ENCODE measurements around the gene GOSR1. TPM values are rescaled to one million over a fixed set of nuclear protein-coding genes. Genes with fewer than 3 reads are reported as not detected.
"Not testable (repeated sequence)": the region's sequence is repeated elsewhere in the genome, so short reads cannot be mapped to it uniquely, and the experiment has no call there.

GOSR1 gene
- polyA plus RNA-seq, 1 of the 3 experiments (the other 2 are of a cell fraction), result 13.7 TPM

DNA sequence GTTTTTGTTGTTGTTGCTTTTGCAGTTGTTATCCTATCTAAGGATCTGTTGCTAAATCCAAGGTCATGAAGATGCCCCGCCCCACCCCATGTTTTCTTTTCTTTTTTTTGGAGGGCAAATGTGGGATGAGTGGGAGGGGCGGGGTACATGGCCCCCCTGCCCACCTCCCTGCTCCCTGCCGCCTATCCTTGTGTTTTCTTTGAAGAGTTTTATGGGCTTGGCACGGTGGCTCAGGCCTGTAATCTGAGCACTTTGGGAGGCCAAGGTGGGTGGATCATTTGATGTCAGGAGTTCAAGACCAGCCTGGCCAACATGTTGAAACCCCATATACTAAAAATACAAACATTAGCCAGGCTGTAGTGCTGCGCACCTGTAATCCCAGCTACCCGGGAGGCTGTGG is 18.8 kb upstream of the GOSR1 start:
- CTCF ChIA-PET, result no interaction called here
- no peak overlapping the region for H2AFZ ChIP-seq (ENCODE audit: low read depth)
- H3K4me2 ChIP-seq, result no peak overlapping the region
- H3K36me3 ChIP-seq (replicated peaks in 1 of 2; ENCODE audit: control insufficient read depth in 1 of 2, insufficient read depth in 2 of 2, low read length in 1 of 2), result peaks cover 37 to 44% of the 10 kb centered on the region in 2 experiments
- peaks cover 5% of the 10 kb centered on the region; the same call in 1 of the 2 replicates for H3K79me2 ChIP-seq (ENCODE audit: insufficient read depth)
- no peaks in the 10 kb centered on the region for H3F3A ChIP-seq (replicated peaks; ENCODE audit: insufficient read depth)
- WGBS (ENCODE audit: low lambda C conversion rate), result 97% methylated on average over 6 of the region's 6 CpGs
- DNase-seq, result no peak
- POLR2A ChIA-PET, result no interaction called here
- H4K20me1 ChIP-seq (ENCODE audit: insufficient read depth), result no peaks in the 10 kb centered on the region
- H3K9me3 ChIP-seq, result no peaks in the 10 kb centered on the region
- no peak overlapping the region for H3K4me3 ChIP-seq (ENCODE audit: low read depth in 2 of 2, low read length in 1 of 2)
- no peaks in the 10 kb centered on the region for H3K4me1 ChIP-seq (ENCODE audit: control insufficient read depth in 1 of 2, insufficient read depth in 2 of 2, low read depth in 1 of 2, low read length in 1 of 2)
- no peak overlapping the region for H3K27ac ChIP-seq (ENCODE audit: low read depth in 2 of 2, low read length in 1 of 2)
- H3K27me3 ChIP-seq (ENCODE audit: insufficient read depth), result no peaks in the 10 kb centered on the region
- H3K9me2 ChIP-seq, result no peaks in the 10 kb centered on the region
- TF ChIP-seq TAF1 (IDR thresholded peaks at IDR 0.05; ENCODE audit: borderline replicate concordance, low read depth, low read length) (no peak), EZH2phosphoT487 (IDR thresholded peaks at IDR 0.05; ENCODE audit: borderline replicate concordance, low read depth) (no peak)
- no peak overlapping the region for H3K9ac ChIP-seq

DNA sequence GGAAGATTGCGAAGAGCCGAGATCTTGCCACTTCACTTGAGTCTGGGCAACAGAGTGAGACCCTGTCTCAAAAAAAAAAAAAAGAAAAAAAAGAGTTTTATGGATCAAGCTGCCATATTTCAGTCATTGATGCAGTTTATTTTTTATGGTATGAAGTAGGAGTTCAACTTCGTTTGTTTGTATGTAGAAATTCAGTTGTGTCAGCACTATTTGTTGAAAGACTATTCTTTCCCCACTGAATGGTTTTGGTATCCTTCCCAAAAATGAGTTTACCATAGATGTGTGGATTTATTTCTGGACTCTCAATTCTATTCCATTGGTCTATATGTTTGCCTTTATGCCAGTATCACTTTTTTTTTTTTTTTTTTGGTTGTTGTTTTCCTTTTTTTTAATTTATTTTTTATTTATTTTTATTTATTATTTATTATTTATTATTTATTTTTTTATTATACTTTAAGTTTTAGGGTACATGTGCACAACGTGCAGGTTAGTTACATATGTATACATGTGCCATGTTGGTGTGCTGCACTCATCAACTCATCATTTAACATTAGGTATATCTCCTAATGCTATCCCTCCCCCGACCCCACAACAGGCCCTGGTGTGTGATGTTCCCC is 18.3 kb upstream of the GOSR1 start:
- H4K20me1 ChIP-seq (ENCODE audit: insufficient read depth); H2AFZ ChIP-seq (ENCODE audit: low read depth); H3K9me2 ChIP-seq; H3F3A ChIP-seq (replicated peaks; ENCODE audit: insufficient read depth); H3K4me3 ChIP-seq (ENCODE audit: low read depth in 2 of 2, low read length in 1 of 2); POLR2A ChIA-PET; H3K4me1 ChIP-seq (ENCODE audit: control insufficient read depth in 1 of 2, insufficient read depth in 2 of 2, low read depth in 1 of 2, low read length in 1 of 2); H3K4me2 ChIP-seq; H3K9me3 ChIP-seq; H3K27ac ChIP-seq (ENCODE audit: low read depth in 2 of 2, low read length in 1 of 2); H3K79me2 ChIP-seq (ENCODE audit: insufficient read depth); DNase-seq; H3K9ac ChIP-seq; H3K27me3 ChIP-seq (ENCODE audit: insufficient read depth): not testable (repeated sequence)
- 96% methylated on average over 5 of the region's 5 CpGs for WGBS (ENCODE audit: low lambda C conversion rate)
- peaks cover 40 to 42% of the 10 kb centered on the region in 2 experiments for H3K36me3 ChIP-seq (replicated peaks in 1 of 2; ENCODE audit: control insufficient read depth in 1 of 2, insufficient read depth in 2 of 2, low read length in 1 of 2)
- CTCF ChIA-PET, result interaction anchor here (2.3 kb wide), 1 partner anchor 17 kb away, joined by 12 read pairs; the partner anchor contains the start of gene GOSR1

DNA sequence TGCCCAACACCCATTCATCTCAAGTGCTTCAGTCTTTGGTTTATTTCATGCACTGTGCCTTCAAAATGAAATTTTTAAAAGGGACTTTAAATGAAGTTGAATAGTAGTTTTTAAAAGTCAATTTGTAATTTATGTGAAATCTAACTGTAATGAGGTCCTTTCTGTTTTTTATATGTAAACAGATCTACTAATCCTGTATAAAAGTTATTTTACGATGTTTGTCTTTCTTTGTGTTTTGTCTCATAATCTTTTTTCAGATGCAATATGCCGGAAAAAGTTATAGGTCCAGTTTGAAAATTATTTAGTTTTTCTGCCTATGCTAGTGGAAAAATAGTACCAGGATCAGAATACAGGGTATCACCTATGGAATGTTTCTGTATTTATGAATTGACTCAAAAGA is 8.7 kb upstream of the GOSR1 start:
- WGBS (ENCODE audit: low lambda C conversion rate), result 97% methylated on average over 2 of the region's 2 CpGs
- Histone ChIP-seq H3K79me2 (ENCODE audit: insufficient read depth) (no peaks in the 10 kb centered on the region), H3K4me3 (ENCODE audit: low read depth in 2 of 2, low read length in 1 of 2) (no peak overlapping the region), H3K27me3 (ENCODE audit: insufficient read depth) (no peaks in the 10 kb centered on the region), H3K27ac (ENCODE audit: low read depth in 2 of 2, low read length in 1 of 2) (no peak overlapping the region), H3K9me2 (no peaks in the 10 kb centered on the region), H3K9me3 (no peaks in the 10 kb centered on the region), H3F3A (replicated peaks; ENCODE audit: insufficient read depth) (no peaks in the 10 kb centered on the region), H3K9ac (no peak overlapping the region), H4K20me1 (ENCODE audit: insufficient read depth) (no peaks in the 10 kb centered on the region), H3K4me1 (ENCODE audit: control insufficient read depth in 1 of 2, insufficient read depth in 2 of 2, low read depth in 1 of 2, low read length in 1 of 2) (peaks cover 0 to 4% of the 10 kb centered on the region in 2 experiments; a peak in 2 of 4 replicates), H3K4me2 (no peak overlapping the region), H2AFZ (ENCODE audit: low read depth) (no peak overlapping the region), H3K36me3 (replicated peaks in 1 of 2; ENCODE audit: control insufficient read depth in 1 of 2, insufficient read depth in 2 of 2, low read length in 1 of 2) (peaks cover 16 to 29% of the 10 kb centered on the region in 2 experiments)
- CTCF ChIA-PET, result interaction anchor here (6.0 kb wide), 1 partner anchor 8 kb away, joined by 45 read pairs; the partner anchor contains the start of gene GOSR1
- DNase-seq, result no peak
- POLR2A ChIA-PET, result no interaction called here
- TF ChIP-seq SMC3 (IDR thresholded peaks at IDR 0.05; ENCODE audit: low read depth, low read length) (no peak), JUND (IDR thresholded peaks at IDR 0.05) (no peak), TCF12 (IDR thresholded peaks at IDR 0.05) (no peak), GABPA (IDR thresholded peaks at IDR 0.05; ENCODE audit: low read depth) (no peak), POLR2AphosphoS5 (IDR thresholded peaks at IDR 0.05; ENCODE audit: low read depth, low read length) (no peak), EP300 (IDR thresholded peaks at IDR 0.05; ENCODE audit: borderline replicate concordance in 1 of 2, low read depth in 1 of 2, low read length in 1 of 2) (no peak)
- TF ChIP-seq, protein P1, sequence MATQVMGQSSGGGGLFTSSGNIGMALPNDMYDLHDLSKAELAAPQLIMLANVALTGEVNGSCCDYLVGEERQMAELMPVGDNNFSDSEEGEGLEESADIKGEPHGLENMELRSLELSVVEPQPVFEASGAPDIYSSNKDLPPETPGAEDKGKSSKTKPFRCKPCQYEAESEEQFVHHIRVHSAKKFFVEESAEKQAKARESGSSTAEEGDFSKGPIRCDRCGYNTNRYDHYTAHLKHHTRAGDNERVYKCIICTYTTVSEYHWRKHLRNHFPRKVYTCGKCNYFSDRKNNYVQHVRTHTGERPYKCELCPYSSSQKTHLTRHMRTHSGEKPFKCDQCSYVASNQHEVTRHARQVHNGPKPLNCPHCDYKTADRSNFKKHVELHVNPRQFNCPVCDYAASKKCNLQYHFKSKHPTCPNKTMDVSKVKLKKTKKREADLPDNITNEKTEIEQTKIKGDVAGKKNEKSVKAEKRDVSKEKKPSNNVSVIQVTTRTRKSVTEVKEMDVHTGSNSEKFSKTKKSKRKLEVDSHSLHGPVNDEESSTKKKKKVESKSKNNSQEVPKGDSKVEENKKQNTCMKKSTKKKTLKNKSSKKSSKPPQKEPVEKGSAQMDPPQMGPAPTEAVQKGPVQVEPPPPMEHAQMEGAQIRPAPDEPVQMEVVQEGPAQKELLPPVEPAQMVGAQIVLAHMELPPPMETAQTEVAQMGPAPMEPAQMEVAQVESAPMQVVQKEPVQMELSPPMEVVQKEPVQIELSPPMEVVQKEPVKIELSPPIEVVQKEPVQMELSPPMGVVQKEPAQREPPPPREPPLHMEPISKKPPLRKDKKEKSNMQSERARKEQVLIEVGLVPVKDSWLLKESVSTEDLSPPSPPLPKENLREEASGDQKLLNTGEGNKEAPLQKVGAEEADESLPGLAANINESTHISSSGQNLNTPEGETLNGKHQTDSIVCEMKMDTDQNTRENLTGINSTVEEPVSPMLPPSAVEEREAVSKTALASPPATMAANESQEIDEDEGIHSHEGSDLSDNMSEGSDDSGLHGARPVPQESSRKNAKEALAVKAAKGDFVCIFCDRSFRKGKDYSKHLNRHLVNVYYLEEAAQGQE (IDR thresholded peaks at IDR 0.05; ENCODE audit: low read depth, low read length), result no peak
- TF ChIP-seq, protein P2, sequence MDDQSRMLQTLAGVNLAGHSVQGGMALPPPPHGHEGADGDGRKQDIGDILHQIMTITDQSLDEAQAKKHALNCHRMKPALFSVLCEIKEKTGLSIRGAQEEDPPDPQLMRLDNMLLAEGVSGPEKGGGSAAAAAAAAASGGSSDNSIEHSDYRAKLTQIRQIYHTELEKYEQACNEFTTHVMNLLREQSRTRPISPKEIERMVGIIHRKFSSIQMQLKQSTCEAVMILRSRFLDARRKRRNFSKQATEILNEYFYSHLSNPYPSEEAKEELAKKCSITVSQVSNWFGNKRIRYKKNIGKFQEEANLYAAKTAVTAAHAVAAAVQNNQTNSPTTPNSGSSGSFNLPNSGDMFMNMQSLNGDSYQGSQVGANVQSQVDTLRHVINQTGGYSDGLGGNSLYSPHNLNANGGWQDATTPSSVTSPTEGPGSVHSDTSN (IDR thresholded peaks at IDR 0.05), result no peak
